K562 (cell line): ENCODE results near the gene WNT8A. TPM values are rescaled to one million over a fixed set of nuclear protein-coding genes. Genes with fewer than 3 reads are reported as not detected.

Experiments used
- ATAC-seq: fragments of 200-7000 bp; cut with Tn5 transposase; 3 replicates; pipeline ENCODE4 v1.9.1; 2020; ENCODE audit warnings: moderate library complexity
- BruUV-seq: library from RNA; stranded (reverse); fragments of 400-500 nt; replicated peaks from 2 replicates; lab custom pipeline; 2021; lab: Mats Ljungman, UMichigan
- CTCF ChIA-PET: fragments of 300-600 bp; formaldehyde crosslinking; extraction: SDS; loops from one replicate; lab custom pipeline; 2021; ENCODE audit warnings: low intra/inter-chr PET ratio; lab: Yijun Ruan, JAX
- POLR2A ChIA-PET: fragments of 300-600, 350-650 bp; sonication (Branson Sonifier 250); formaldehyde crosslinking; extraction: SDS; loops from one replicate; lab custom pipeline; 2021; ENCODE audit warnings: antibody characterized with exemption, inconsistent platforms; lab: Yijun Ruan, JAX
- DNase-seq, 4 experiments: peaks; one replicate each; pipeline versions ENCODE4 v3.0.0 to v3.0.0-alpha.2; 2011 to 2018; ENCODE audit warnings: low spot score in 3 of 4, mixed read lengths in 3 of 4; ENCODE audit errors: extremely low read depth in 1 of 4
- FAIRE-seq: peaks from 2 replicates; lab custom pipeline; 2011; peaks lifted over from hg19 to GRCh38; lab: Jason Lieb, UNC
- H2AFZ ChIP-seq: 2 replicates; pipeline ENCODE4 v1.6.0; 2011; ENCODE audit warnings: low read depth, low read length, control low read depth, inconsistent platforms
- H3K27ac ChIP-seq: fragments of 200-600 bp; 3 replicates; pipeline ENCODE4 v1.8.0; 2011; ENCODE audit warnings: low read depth, mild to moderate bottlenecking, control low read depth, inconsistent platforms, low read length, moderate library complexity, mixed read lengths; ENCODE audit errors: extremely low read depth
- H3K27me3 ChIP-seq, 2 experiments: fragments of 300-600 bp in 1 of 2; 2 replicates in 1 of 2; 3 replicates in 1 of 2; pipeline versions ENCODE4 v1.6.0 to v1.8.0; 2011; ENCODE audit warnings: inconsistent platforms in 2 of 2, low read length in 2 of 2, mild to moderate bottlenecking in 1 of 2, mixed read lengths in 1 of 2, moderate library complexity in 1 of 2; ENCODE audit not compliant: control insufficient read depth in 2 of 2, insufficient read depth in 2 of 2
- H3K36me3 ChIP-seq: fragments of 300-600 bp; 3 replicates; pipeline ENCODE4 v1.8.0; 2011; ENCODE audit warnings: mild to moderate bottlenecking, low read length, inconsistent platforms; ENCODE audit not compliant: control insufficient read depth, insufficient read depth
- H3K4me1 ChIP-seq, 2 experiments: fragments of 200-600 bp in 1 of 2; replicated peaks in 1 of 2; 2 replicates in 1 of 2; 3 replicates in 1 of 2; pipeline versions ENCODE4 v1.5.1 to v1.8.0; 2011; ENCODE audit warnings: inconsistent platforms in 2 of 2, low read length in 2 of 2, mild to moderate bottlenecking in 1 of 2, mixed read lengths in 1 of 2, moderate library complexity in 1 of 2; ENCODE audit not compliant: control insufficient read depth in 2 of 2, insufficient read depth in 2 of 2
- H3K4me2 ChIP-seq: 2 replicates; pipeline ENCODE4 v1.6.1; 2011; ENCODE audit warnings: low read length, control low read depth, inconsistent platforms, mixed read lengths; ENCODE audit not compliant: insufficient read depth
- H3K4me3 ChIP-seq: fragments of 200-600 bp; sonication (generic), shearing (Covaris generic); 2 replicates; pipeline ENCODE4 v1.5.1; 2016; ENCODE audit warnings: control low read depth, inconsistent platforms
- H3K79me2 ChIP-seq: fragments of 200-600 bp; 3 replicates; pipeline ENCODE4 v1.8.0; 2011; ENCODE audit warnings: low read length, inconsistent platforms; ENCODE audit not compliant: control insufficient read depth, insufficient read depth
- H3K9ac ChIP-seq, 2 experiments: 2 replicates each; pipeline versions ENCODE4 v1.6.0 to v1.6.1; 2011; ENCODE audit warnings: low read depth in 2 of 2, low read length in 2 of 2, control low read depth in 1 of 2, inconsistent platforms in 1 of 2, mild to moderate bottlenecking in 1 of 2, mixed read lengths in 1 of 2; ENCODE audit not compliant: insufficient read depth in 1 of 2
- H3K9me1 ChIP-seq: one replicate; pipeline ENCODE4 v1.6.0; 2011; ENCODE audit warnings: inconsistent platforms, mild to moderate bottlenecking, low read length, moderate library complexity; ENCODE audit not compliant: control insufficient read depth, insufficient read depth
- H3K9me3 ChIP-seq: replicated peaks from 2 replicates; pipeline ENCODE4 v1.5.1; 2011; ENCODE audit warnings: low read depth, low read length, inconsistent platforms; ENCODE audit not compliant: control insufficient read depth, insufficient read depth
- H4K20me1 ChIP-seq: replicated peaks from 2 replicates; pipeline ENCODE4 v1.6.1; 2011; ENCODE audit warnings: low read length, inconsistent platforms, mixed read lengths; ENCODE audit not compliant: control insufficient read depth, insufficient read depth
- CEBPG ChIP-seq, 3 experiments: fragments of 200-800 bp in 1 of 3; sonication (Bioruptor generic) in 1 of 3; sonication (generic) in 1 of 3; formaldehyde crosslinking in 1 of 3; IDR thresholded peaks in 2 of 3; conservative IDR thresholded peaks in 1 of 3; 2 replicates each; pipeline versions ENCODE4 v1.6.1 to v1.8.0; 2016 to 2022; ENCODE audit warnings: missing compliant biosample characterization in 2 of 3, missing genetic modification characterization in 2 of 3, mild to moderate bottlenecking in 1 of 3, missing genetic modification reagents in 1 of 3
- CHD4 ChIP-seq: fragments of 200-600 bp; sonication (generic); IDR thresholded peaks from 3 replicates; pipeline ENCODE4 v1.6.1; 2012; ENCODE audit warnings: low read depth, mild to moderate bottlenecking, mixed read lengths, low read length, inconsistent platforms; ENCODE audit not compliant: insufficient read depth, insufficient replicate concordance, poor library complexity, severe bottlenecking
- FOXJ2 ChIP-seq: fragments of 200-800 bp; sonication (Bioruptor generic); IDR thresholded peaks from 2 replicates; pipeline ENCODE4 v1.6.1; 2016; ENCODE audit warnings: missing genetic modification characterization, missing compliant biosample characterization
- HDAC2 ChIP-seq: fragments of 450-650 bp; IDR thresholded peaks from 2 replicates; pipeline ENCODE4 v1.6.1; 2016; ENCODE audit warnings: mild to moderate bottlenecking
- HDAC6 ChIP-seq: IDR thresholded peaks from 2 replicates; pipeline ENCODE4 v1.6.1; 2012; ENCODE audit warnings: low read depth, mild to moderate bottlenecking, control low read depth, inconsistent platforms, low read length, moderate library complexity
- JUND ChIP-seq, 2 experiments: IDR thresholded peaks; 2 replicates in 1 of 2; 3 replicates in 1 of 2; pipeline ENCODE4 v1.6.1; 2011; ENCODE audit warnings: borderline replicate concordance in 2 of 2, low read depth in 2 of 2, low read length in 2 of 2, improper control_type of control experiment in 1 of 2, missing biosample characterization in 1 of 2, missing genetic modification characterization in 1 of 2, missing genetic modification reagents in 1 of 2
- MAZ ChIP-seq, 2 experiments: fragments of 450-650 bp in 1 of 2; sonication (generic) in 1 of 2; formaldehyde crosslinking; IDR thresholded peaks in 1 of 2; conservative IDR thresholded peaks in 1 of 2; 2 replicates each; pipeline versions ENCODE4 v1.4.0 to v1.5.0; 2020; ENCODE audit warnings: mild to moderate bottlenecking in 1 of 2, missing genetic modification reagents in 1 of 2
- MLX ChIP-seq, 2 experiments: fragments of 450-650 bp in 1 of 2; sonication (generic) in 1 of 2; formaldehyde crosslinking; conservative IDR thresholded peaks; 2 replicates each; pipeline versions ENCODE4 v1.4.0 to v1.8.1; 2020 to 2022; ENCODE audit warnings: mild to moderate bottlenecking in 1 of 2, missing genetic modification reagents in 1 of 2
- MTA2 ChIP-seq: fragments of 450-650 bp; IDR thresholded peaks from 2 replicates; pipeline ENCODE4 v1.6.1; 2016; ENCODE audit warnings: low read depth
- NUFIP1 ChIP-seq: fragments of 450-650 bp; IDR thresholded peaks from 2 replicates; pipeline ENCODE4 v1.6.1; 2018; ENCODE audit not compliant: partially characterized antibody
- PHTF2 ChIP-seq: fragments of 250-450 bp; sonication (Bioruptor Pico); IDR thresholded peaks from 2 replicates; pipeline ENCODE4 v1.5.0; 2021; ENCODE audit warnings: mild to moderate bottlenecking
- PPARD ChIP-seq: fragments of 250-450 bp; sonication (Bioruptor Pico); IDR thresholded peaks from 2 replicates; pipeline ENCODE4 v1.8.0; 2022; ENCODE audit warnings: inconsistent platforms, mild to moderate bottlenecking, moderate library complexity
- SMARCA5 ChIP-seq: fragments of 450-650 bp; IDR thresholded peaks from 2 replicates; pipeline ENCODE4 v1.6.1; 2016
- TAF1 ChIP-seq: IDR thresholded peaks from 2 replicates; pipeline ENCODE4 v1.6.1; 2011; ENCODE audit warnings: mild to moderate bottlenecking, low read length, moderate library complexity; ENCODE audit not compliant: insufficient read depth, control insufficient read depth, severe bottlenecking; ENCODE audit errors: extremely low read depth
- ZZZ3 ChIP-seq: fragments of 450-650 bp; IDR thresholded peaks from 2 replicates; pipeline ENCODE4 v1.6.1; 2016; ENCODE audit warnings: antibody characterized with exemption, mild to moderate bottlenecking, moderate library complexity
- WGBS: fragments of 100-300 bp; shearing (Covaris generic); methylation state at CpG from one replicate; pipeline ENCODE4 v1.1.6; 2016; ENCODE audit warnings: low coverage, mixed read lengths; ENCODE audit not compliant: insufficient coverage; ENCODE audit errors: missing lambda C conversion rate; 5-methylcytosine and 5-hydroxymethylcytosine counted together
- in situ Hi-C: fragments of 300-500 bp; cut with MboI; formaldehyde crosslinking; loops from 4 replicates; pipeline ENCODE4 v1.15.0; 2018; ENCODE audit warnings: inconsistent platforms, mixed read lengths
- intact Hi-C: fragments of 100-400 bp; cut with micrococcal nuclease; formaldehyde crosslinking; loops from 2 replicates; pipeline ENCODE4 v1.14.2; 2022
- polyA plus RNA-seq, 8 experiments: library from polyadenylated mRNA; depleted of rRNA in 4 of 8; stranded (reverse) in 5 of 8; unstranded in 3 of 8; fragments of >200 nt; fragmentation: Nextera tagmentation in 2 of 8; fragmentation: Illumina TruSeq in 1 of 8; extraction: Ambion mirVana in 2 of 8; extraction: Trizol in 1 of 8; gene quantifications; 2 replicates each; pipeline versions ENCODE4 v1.2.1 to v1.2.3, GENCODE V29; 2011 to 2014; ENCODE audit warnings: inconsistent platforms in 1 of 8, missing spikeins in 1 of 8
- total RNA-seq, 7 experiments: library from RNA; depleted of rRNA in 6 of 7; stranded (reverse); fragments of >200 nt in 6 of 7; fragmentation: Illumina TruSeq in 2 of 7; extraction: Trizol in 2 of 7; gene quantifications; 2 replicates each; pipeline versions ENCODE4 v1.2.1 to v1.2.3, GENCODE V29; 2011 to 2021; ENCODE audit warnings: low replicate concordance in 1 of 7
- TF ChIP-seq, protein P1 (sequence below): fragments of 250-450 bp; sonication (Bioruptor Pico); IDR thresholded peaks from 2 replicates; pipeline ENCODE4 v1.4.0; 2020; ENCODE audit warnings: mild to moderate bottlenecking

The WNT8A gene
- total and polyA plus RNA-seq, 9 of the 15 experiments (the other 6 are each of a cell fraction or from before 2014, with no cell fraction given) = not detected

GRCh38 chr5:138035605-138036537 lies 48.0 kb upstream of the WNT8A start:
- Histone ChIP-seq H3K9me3 (no peaks in the 10 kb centered on the region; the same call in 1 of the 2 replicates), H3K4me3 (no peak overlapping the region), H3K27ac (no peak overlapping the region), H3K36me3 (peaks cover 3% of the 10 kb centered on the region; the same call in 2 of the 3 replicates), H3K79me2 (peaks cover 20% of the 10 kb centered on the region), H3K9ac (peak overlapping the region in 1 of 2 experiments; percentile 11; a peak in 1 of 4 replicates), H2AFZ (peak overlapping the region; percentile 96), H3K27me3 (no peaks in the 10 kb centered on the region), H3K9me1 (no peaks in the 10 kb centered on the region), H4K20me1 (peaks cover 8% of the 10 kb centered on the region), H3K4me2 (peak overlapping the region; percentile 32; the same call in 1 of the 2 replicates), H3K4me1 (peaks cover 10 to 13% of the 10 kb centered on the region in 2 experiments; a peak in 4 of 5 replicates)
- CTCF ChIA-PET = interaction anchor here (0.5 to 4.2 kb wide), 7 partner anchors 29 to 406 kb away, joined by 3 to 35 read pairs (median 3); no protein-coding TSS in a partner anchor
- peak; percentile 67 to 91 (median 72) for DNase-seq
- BruUV-seq = no TSS peak
- POLR2A ChIA-PET = interaction anchor here (0.6 to 1.3 kb wide), 5 partner anchors 11 to 148 kb away, joined by 3 to 4 read pairs (median 3); partner anchors contain the start of gene PKD2L2
- in situ Hi-C loops (no loop called here), intact Hi-C loops (loop anchor here (1.0 to 2.0 kb wide), 3 partner anchors 32 to 257 kb away; no protein-coding TSS in a partner anchor)
- peak; percentile 94 for FAIRE-seq
- WGBS = 24% methylated on average over 11 of the region's 11 CpGs
- peak; percentile 80 for ATAC-seq
- TF ChIP-seq NUFIP1 (no peak), HDAC2 (0 out of 2 replicates have a peak, but pooled peaks have one; percentile 34), MAZ (CRISPR knock-in tag; conservative IDR thresholded peaks at IDR 0.05 in 1 of 2, IDR thresholded peaks at IDR 0.05 in 1 of 2) (peak in 1 of 2 experiments; percentile 36; a peak in 1 of 4 replicates), PPARD (CRISPR knock-in tag) (no peak), HDAC6 (no peak), CEBPG (CRISPR knock-in tag; IDR thresholded peaks at IDR 0.05) (no peak), CEBPG (tag; conservative IDR thresholded peaks at IDR 0.05 in 1 of 2, IDR thresholded peaks at IDR 0.05 in 1 of 2) (no peak), SMARCA5 (no peak), FOXJ2 (peak; percentile 45), TAF1 (no peak), MLX (CRISPR knock-in tag; conservative IDR thresholded peaks at IDR 0.05) (no peak), MTA2 (no peak), PHTF2 (CRISPR knock-in tag) (no peak), ZZZ3 (no peak), JUND (IDR thresholded peaks at IDR 0.05; ENCODE audit: borderline replicate concordance, low read depth, low read length) (peak; percentile 69), JUND (tag; IDR thresholded peaks at IDR 0.05; ENCODE audit: borderline replicate concordance, low read depth, low read length) (no peak; the same call in 2 of the 3 replicates), CHD4 (no peak)
- TF ChIP-seq, protein P1, sequence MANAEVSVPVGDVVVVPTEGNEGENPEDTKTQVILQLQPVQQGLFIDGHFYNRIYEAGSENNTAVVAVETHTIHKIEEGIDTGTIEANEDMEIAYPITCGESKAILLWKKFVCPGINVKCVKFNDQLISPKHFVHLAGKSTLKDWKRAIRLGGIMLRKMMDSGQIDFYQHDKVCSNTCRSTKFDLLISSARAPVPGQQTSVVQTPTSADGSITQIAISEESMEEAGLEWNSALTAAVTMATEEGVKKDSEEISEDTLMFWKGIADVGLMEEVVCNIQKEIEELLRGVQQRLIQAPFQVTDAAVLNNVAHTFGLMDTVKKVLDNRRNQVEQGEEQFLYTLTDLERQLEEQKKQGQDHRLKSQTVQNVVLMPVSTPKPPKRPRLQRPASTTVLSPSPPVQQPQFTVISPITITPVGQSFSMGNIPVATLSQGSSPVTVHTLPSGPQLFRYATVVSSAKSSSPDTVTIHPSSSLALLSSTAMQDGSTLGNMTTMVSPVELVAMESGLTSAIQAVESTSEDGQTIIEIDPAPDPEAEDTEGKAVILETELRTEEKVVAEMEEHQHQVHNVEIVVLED (CRISPR knock-in tag) = no peak
